IMR-90 (cell line): ENCODE measurements around the gene LPAR5. TPM values are rescaled to one million over a fixed set of nuclear protein-coding genes. Genes with fewer than 3 reads are reported as not detected.

Experiments used
- ATAC-seq: fragments of 200-7000 bp; cut with Tn5 transposase; 2 replicates; pipeline ENCODE4 v1.9.1; 2020; ENCODE audit warnings: low read depth, mild to moderate bottlenecking, moderate library complexity
- BruUV-seq: library from RNA; stranded (reverse); fragments of 400-500 nt; replicated peaks from 2 replicates; lab custom pipeline; 2021; lab: Mats Ljungman, UMichigan
- CTCF ChIA-PET: fragments of 300-600 bp; formaldehyde crosslinking; extraction: SDS; loops from one replicate; lab custom pipeline; 2021; ENCODE audit warnings: antibody characterized with exemption; lab: Yijun Ruan, JAX
- POLR2A ChIA-PET: fragments of 300-600 bp; sonication (Branson Sonifier 250); formaldehyde crosslinking; loops from one replicate; lab custom pipeline; 2022; ENCODE audit warnings: antibody characterized with exemption; ENCODE audit not compliant: unreplicated experiment; lab: Charles Lee
- DNase-seq: peaks from one replicate; pipeline ENCODE4 v3.0.0; 2013
- H2AFZ ChIP-seq: replicated peaks from 2 replicates; pipeline ENCODE3; 2013; ENCODE audit warnings: low read length, mild to moderate bottlenecking; ENCODE audit not compliant: poor library complexity
- H2AK5ac ChIP-seq: 2 replicates; pipeline ENCODE4 v1.6.1; 2013; ENCODE audit warnings: low read depth, low read length, inconsistent platforms
- H2AK9ac ChIP-seq: replicated peaks from 2 replicates; pipeline ENCODE3; 2013; ENCODE audit warnings: mild to moderate bottlenecking, low read depth, low read length, moderate library complexity; ENCODE audit not compliant: poor library complexity
- H2BK120ac ChIP-seq: 2 replicates; pipeline ENCODE4 v1.6.1; 2013; ENCODE audit warnings: low read depth, low read length, inconsistent platforms
- H2BK15ac ChIP-seq: 3 replicates; pipeline ENCODE4 v1.6.1; 2013; ENCODE audit warnings: low read depth, low read length, inconsistent platforms
- H2BK20ac ChIP-seq: 2 replicates; pipeline ENCODE4 v1.6.1; 2013; ENCODE audit warnings: low read depth, mild to moderate bottlenecking, inconsistent platforms, low read length, moderate library complexity
- H2BK5ac ChIP-seq: 2 replicates; pipeline ENCODE4 v1.6.1; 2013; ENCODE audit warnings: mild to moderate bottlenecking, low read depth, low read length, inconsistent platforms; ENCODE audit not compliant: poor library complexity, severe bottlenecking
- H3K14ac ChIP-seq: replicated peaks from 2 replicates; pipeline ENCODE4 v1.6.1; 2013; ENCODE audit warnings: low read depth, low read length, inconsistent platforms
- H3K18ac ChIP-seq: 2 replicates; pipeline ENCODE4 v1.6.1; 2013; ENCODE audit warnings: low read depth, low read length, control low read depth
- H3K23ac ChIP-seq: 2 replicates; pipeline ENCODE4 v1.6.1; 2013; ENCODE audit warnings: low read depth, low read length, inconsistent platforms
- H3K27ac ChIP-seq: 2 replicates; pipeline ENCODE4 v1.5.1; 2013; ENCODE audit warnings: mild to moderate bottlenecking, control low read depth, low read length; ENCODE audit not compliant: insufficient read depth
- H3K27me3 ChIP-seq: 2 replicates; pipeline ENCODE4 v1.6.1; 2013; ENCODE audit warnings: low read length; ENCODE audit not compliant: control insufficient read depth, insufficient read depth
- H3K36me3 ChIP-seq: 2 replicates; pipeline ENCODE4 v1.6.1; 2013; ENCODE audit warnings: low read length, mixed read lengths; ENCODE audit not compliant: control insufficient read depth, insufficient read depth
- H3K4ac ChIP-seq: 2 replicates; pipeline ENCODE4 v1.6.1; 2013; ENCODE audit warnings: low read depth, low read length, inconsistent platforms
- H3K4me1 ChIP-seq: 2 replicates; pipeline ENCODE4 v1.6.1; 2013; ENCODE audit warnings: low read length, mixed read lengths; ENCODE audit not compliant: control insufficient read depth, insufficient read depth
- H3K4me2 ChIP-seq: 2 replicates; pipeline ENCODE4 v1.6.1; 2013; ENCODE audit warnings: low read depth, mild to moderate bottlenecking, control low read depth, low read length, moderate library complexity
- H3K4me3 ChIP-seq: 2 replicates; pipeline ENCODE4 v1.5.1; 2013; ENCODE audit warnings: low read depth, mild to moderate bottlenecking, control low read depth, low read length, moderate library complexity; ENCODE audit not compliant: insufficient read depth
- H3K56ac ChIP-seq: 2 replicates; pipeline ENCODE4 v1.6.1; 2013; ENCODE audit warnings: low read length, inconsistent platforms; ENCODE audit not compliant: insufficient read depth; ENCODE audit errors: extremely low read depth
- H3K79me1 ChIP-seq, 2 experiments: 2 replicates each; pipeline ENCODE4 v1.6.1; 2013; ENCODE audit warnings: low read length in 2 of 2, inconsistent platforms in 1 of 2, low read depth in 1 of 2
- H3K9ac ChIP-seq: 2 replicates; pipeline ENCODE4 v1.6.1; 2013; ENCODE audit warnings: low read depth, low read length, control low read depth
- H3K9me1 ChIP-seq: 2 replicates; pipeline ENCODE4 v1.6.1; 2013; ENCODE audit warnings: low read length, inconsistent platforms; ENCODE audit not compliant: insufficient read depth
- H3K9me3 ChIP-seq: 2 replicates; pipeline ENCODE4 v1.6.1; 2013; ENCODE audit warnings: low read length; ENCODE audit not compliant: control insufficient read depth, insufficient read depth
- H4K20me1 ChIP-seq: 2 replicates; pipeline ENCODE4 v1.6.1; 2013; ENCODE audit warnings: low read length, inconsistent platforms; ENCODE audit not compliant: insufficient read depth
- H4K5ac ChIP-seq: 2 replicates; pipeline ENCODE4 v1.6.1; 2013; ENCODE audit warnings: mild to moderate bottlenecking, low read depth, low read length, control low read depth
- H4K8ac ChIP-seq, 2 experiments: 2 replicates each; pipeline ENCODE4 v1.6.1; 2013; ENCODE audit warnings: low read depth in 2 of 2, low read length in 2 of 2, control low read depth in 1 of 2, inconsistent platforms in 1 of 2
- H4K91ac ChIP-seq: 2 replicates; pipeline ENCODE4 v1.6.1; 2013; ENCODE audit warnings: low read depth, low read length, inconsistent platforms; ENCODE audit not compliant: insufficient read depth
- CHD1 ChIP-seq: IDR thresholded peaks from 2 replicates; pipeline ENCODE4 v1.6.1; 2012; ENCODE audit warnings: low read depth, low read length, improper control_type of control experiment
- MAFK ChIP-seq: IDR thresholded peaks from 2 replicates; pipeline ENCODE4 v1.6.1; 2012; ENCODE audit warnings: low read depth, low read length, improper control_type of control experiment
- MXI1 ChIP-seq: IDR thresholded peaks from 2 replicates; pipeline ENCODE4 v1.6.1; 2012; ENCODE audit warnings: low read depth, mild to moderate bottlenecking, low read length, moderate library complexity, borderline replicate concordance
- WGBS, 2 experiments: methylation state at CpG; one replicate each; pipeline versions ENCODE4 v1.1.5 to v1.1.7; 2013; ENCODE audit warnings: missing lambda C conversion rate in 2 of 2; ENCODE audit not compliant: insufficient read length in 1 of 2; ENCODE audit errors: extremely low coverage in 2 of 2; 5-methylcytosine and 5-hydroxymethylcytosine counted together
- dilution Hi-C: fragments of 300-500 bp; cut with HindIII; formaldehyde crosslinking; loops from one replicate; pipeline ENCODE4 v1.14.3; 2018; ENCODE audit warnings: low sequenced_read_pairs; ENCODE audit not compliant: unreplicated experiment
- in situ Hi-C: fragments of 300-500 bp; cut with MboI; formaldehyde crosslinking; loops from 3 replicates; pipeline ENCODE4 v1.14.3; 2019; ENCODE audit warnings: low sequenced_read_pairs, inconsistent platforms, mixed read lengths
- intact Hi-C: fragments of 100-400 bp; cut with micrococcal nuclease; formaldehyde crosslinking; loops from 2 replicates; pipeline ENCODE4 v1.10.0; 2022
- polyA plus RNA-seq, 3 experiments: library from polyadenylated mRNA; depleted of rRNA; stranded (reverse); fragments of >200 nt; gene quantifications; 2 replicates each; pipeline ENCODE4 v1.2.3, GENCODE V29; 2012; ENCODE audit warnings: low replicate concordance in 1 of 3
- total RNA-seq: library from RNA; depleted of rRNA; stranded (reverse); fragments of >200 nt; gene quantifications from 2 replicates; pipeline ENCODE4 v1.2.3, GENCODE V29; 2012

Gene LPAR5
- total and polyA plus RNA-seq, 2 of the 4 experiments (the other 2 are of a cell fraction): not detected

DNA sequence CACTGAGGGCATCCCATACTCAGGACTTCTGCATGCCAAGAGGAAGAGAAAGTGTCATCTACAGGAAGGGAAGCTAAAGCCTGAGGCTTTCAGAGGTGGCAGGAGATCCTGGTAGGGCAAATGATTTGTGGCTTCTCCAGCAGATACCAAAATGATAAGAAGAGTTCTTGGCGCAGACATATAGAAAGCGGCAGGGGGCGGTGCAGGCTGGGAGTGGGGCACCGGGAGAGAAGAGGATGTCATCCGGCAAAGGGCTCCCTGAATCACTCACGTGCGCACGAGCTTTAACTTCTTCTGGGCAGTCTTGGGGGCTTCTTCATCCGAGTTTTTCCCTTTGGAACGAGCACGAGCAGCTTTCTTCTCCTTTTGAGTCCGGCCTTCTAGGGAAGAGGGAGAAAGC, 16.6 kb upstream of the LPAR5 start:
- Histone ChIP-seq H4K91ac (no peak overlapping the region), H3K36me3 (peaks cover 52% of the 10 kb centered on the region), H2BK15ac (no peak overlapping the region), H3K9me1 (no peaks in the 10 kb centered on the region), H3K4me2 (no peak overlapping the region), H2AFZ (no peak overlapping the region), H3K4ac (no peak overlapping the region), H2AK5ac (no peak overlapping the region), H4K8ac (no peak overlapping the region), H2AK9ac (no peak overlapping the region), H3K79me1 (peaks cover 0 to 2% of the 10 kb centered on the region in 2 experiments; a peak in 3 of 4 replicates), H2BK5ac (no peak overlapping the region), H3K4me3 (no peak overlapping the region), H4K20me1 (no peaks in the 10 kb centered on the region), H3K56ac (no peak overlapping the region), H3K18ac (no peak overlapping the region), H4K5ac (no peak overlapping the region), H3K23ac (no peak overlapping the region), H3K9ac (no peak overlapping the region), H3K14ac (no peak overlapping the region), H3K27ac (no peak overlapping the region), H2BK20ac (no peak overlapping the region), H3K9me3 (no peaks in the 10 kb centered on the region), H3K27me3 (no peaks in the 10 kb centered on the region), H3K4me1 (no peaks in the 10 kb centered on the region), H2BK120ac (no peak overlapping the region)
- DNase-seq (no peak), ATAC-seq (no peak)
- ChIA-PET POLR2A (no interaction called here), CTCF (no interaction called here)
- BruUV-seq: no TSS peak
- in situ Hi-C loops: no loop called here
- dilution Hi-C loops: no loop called here
- no peak for TF ChIP-seq MAFK
- TF ChIP-seq MXI1: no peak
- no peak for TF ChIP-seq CHD1
- intact Hi-C loops: no loop called here
- WGBS, 2 experiments: 100% methylated on average over 4 of the region's 12 CpGs; no CpG with 5 or more reads in 1 of the 2 experiments
